Spleen (tissue), 11 donors: ENCODE measurements around the gene DIRAS2. TPM values are rescaled to one million over a fixed set of nuclear protein-coding genes. Genes with fewer than 3 reads are reported as not detected.

Experiments
- DNase-seq: peaks from one replicate; pipeline ENCODE4 v3.0.0-alpha.2; 2020
- H3K27ac ChIP-seq, 8 donors: fragments of 200-600 bp; sonication (generic) in 7 of 8; 1 replicate in 4 of 8; 2 replicates in 4 of 8; pipeline versions ENCODE4 v1.5.0 to v1.8.0; 2016 to 2021; ENCODE audit warnings: inconsistent platforms in 4 of 8, mild to moderate bottlenecking in 4 of 8, moderate library complexity in 1 of 8
- H3K27me3 ChIP-seq, 7 donors: fragments of 200-600 bp; sonication (generic) in 6 of 7; replicated peaks in 1 of 7; 1 replicate in 4 of 7; 2 replicates in 3 of 7; pipeline versions ENCODE4 v1.5.0 to v1.8.0; 2016 to 2021; ENCODE audit warnings: inconsistent platforms in 3 of 7, mild to moderate bottlenecking in 1 of 7
- H3K36me3 ChIP-seq, 6 donors: fragments of 200-600 bp; sonication (generic) in 5 of 6; 1 replicate in 4 of 6; 2 replicates in 2 of 6; pipeline versions ENCODE4 v1.5.0 to v1.8.0; 2016 to 2021; ENCODE audit warnings: inconsistent platforms in 2 of 6
- H3K4me1 ChIP-seq, 6 donors: fragments of 200-600 bp; sonication (generic) in 5 of 6; 1 replicate in 3 of 6; 2 replicates in 3 of 6; pipeline versions ENCODE4 v1.5.0 to v1.8.0; 2016 to 2021; ENCODE audit warnings: inconsistent platforms in 3 of 6
- H3K4me3 ChIP-seq, 8 donors: fragments of 200-600 bp; sonication (generic) in 7 of 8; 1 replicate in 4 of 8; 2 replicates in 4 of 8; pipeline versions ENCODE4 v1.5.0 to v1.8.0; 2016 to 2021; ENCODE audit warnings: inconsistent platforms in 4 of 8, mild to moderate bottlenecking in 4 of 8, moderate library complexity in 2 of 8
- H3K9me3 ChIP-seq, 8 donors: fragments of 200-600 bp; sonication (generic) in 7 of 8; 1 replicate in 4 of 8; 2 replicates in 4 of 8; pipeline versions ENCODE4 v1.5.0 to v1.8.0; 2016 to 2021; ENCODE audit warnings: inconsistent platforms in 4 of 8
- POLR2A ChIP-seq, 3 donors: fragments of 450-650 bp; IDR thresholded peaks; one replicate each; pipeline ENCODE4 v1.5.1; 2017; ENCODE audit warnings: antibody characterized with exemption in 3 of 3, mild to moderate bottlenecking in 1 of 3
- POLR2AphosphoS5 ChIP-seq, 3 donors: sonication (generic); formaldehyde crosslinking; IDR thresholded peaks; one replicate each; pipeline ENCODE4 v1.5.1; 2017; ENCODE audit warnings: antibody characterized with exemption in 3 of 3
- WGBS, 5 donors: extraction: QIAGEN DNeasy Blood & Tissue Kit in 3 of 5; methylation state at CpG; one replicate each; pipeline versions ENCODE4 v1.1.5 to v1.1.7; 2013 to 2018; 5-methylcytosine and 5-hydroxymethylcytosine counted together
- intact Hi-C: fragments of 100-400 bp; cut with DNase I; formaldehyde crosslinking; loops from one replicate; pipeline ENCODE4 v1.15.0; 2023; ENCODE audit warnings: low total_unique reads
- polyA plus RNA-seq, 3 donors: library from polyadenylated mRNA; stranded (reverse); fragments of 200-250 nt; gene quantifications; one replicate each; pipeline ENCODE4 v1.2.1, GENCODE V29; 2013
- total RNA-seq, 7 donors: library from RNA; depleted of rRNA in 3 of 7; stranded (reverse); fragments of >200 nt in 3 of 7; fragmentation: NEBNext Ultra II Directional in 4 of 7; extraction: Animal tissue kit (Norgen Biotek cat#: 25700) in 4 of 7; gene quantifications; one replicate each; pipeline versions ENCODE4 v1.1.0 to v1.2.1, GENCODE V29; 2016 to 2021
- TF ChIP-seq, protein P1 (sequence below), 11 experiments: fragments of 200-600 bp in 7 of 11; fragments of 450-650 bp in 4 of 11; sonication (generic) in 4 of 11; IDR thresholded peaks in 8 of 11; conservative IDR thresholded peaks in 3 of 11; 1 replicate in 7 of 11; 2 replicates in 4 of 11; pipeline versions ENCODE4 v1.4.0 to v1.8.0; 2016 to 2021; ENCODE audit warnings: antibody characterized with exemption in 11 of 11, inconsistent platforms in 4 of 11, mild to moderate bottlenecking in 1 of 11
- donor health status: healthy with polysubstance abuse.
- donor health status: DM: no; HTN: no; CAD: no; lungs with moderate emphysema.
- donor health status: DM: no; HTN: no; CAD: no.
- donor health status: Bipolar disorder and iron deficiency.
- donor health status: healthy.
- donor health status: DM: no; HTN: no; CAD: no.
- donor health status: DM: yes; HTN: yes; CAD: no.

Gene DIRAS2
- total and polyA plus RNA-seq, 10 donors, result 0.19 TPM; not detected in 9

DNA sequence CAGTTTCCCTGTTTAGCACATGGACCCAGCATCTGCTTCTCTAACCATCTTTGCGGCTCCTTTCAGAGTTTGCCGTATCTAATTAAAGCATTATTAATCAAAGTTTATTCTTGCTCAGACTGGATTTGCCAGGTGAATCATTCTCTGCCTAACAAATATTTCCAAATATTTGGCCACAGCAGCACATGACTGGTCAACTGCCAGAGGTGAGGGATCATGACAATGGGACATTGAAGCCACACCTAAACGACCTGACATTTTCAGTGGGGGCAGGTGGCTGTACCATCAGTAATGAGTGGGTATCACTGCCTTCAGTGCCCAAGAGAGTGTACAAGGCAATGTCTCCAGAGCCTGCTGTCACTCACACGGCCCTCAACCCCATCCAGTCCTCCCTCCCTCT is 80.4 kb downstream of the DIRAS2 start:
- 79 to 94% (median 85%) methylated on average over 4 of the region's 4 CpGs for WGBS, 5 donors
- no peaks in the 10 kb centered on the region for H3K9me3 ChIP-seq
- H3K4me1 ChIP-seq, result no peaks in the 10 kb centered on the region
- no peaks in the 10 kb centered on the region for H3K36me3 ChIP-seq
- no peaks in the 10 kb centered on the region for H3K27me3 ChIP-seq
- no peak for DNase-seq
- TF ChIP-seq POLR2A (IDR thresholded peaks at IDR 0.05), result no peak
- TF ChIP-seq, protein P1, sequence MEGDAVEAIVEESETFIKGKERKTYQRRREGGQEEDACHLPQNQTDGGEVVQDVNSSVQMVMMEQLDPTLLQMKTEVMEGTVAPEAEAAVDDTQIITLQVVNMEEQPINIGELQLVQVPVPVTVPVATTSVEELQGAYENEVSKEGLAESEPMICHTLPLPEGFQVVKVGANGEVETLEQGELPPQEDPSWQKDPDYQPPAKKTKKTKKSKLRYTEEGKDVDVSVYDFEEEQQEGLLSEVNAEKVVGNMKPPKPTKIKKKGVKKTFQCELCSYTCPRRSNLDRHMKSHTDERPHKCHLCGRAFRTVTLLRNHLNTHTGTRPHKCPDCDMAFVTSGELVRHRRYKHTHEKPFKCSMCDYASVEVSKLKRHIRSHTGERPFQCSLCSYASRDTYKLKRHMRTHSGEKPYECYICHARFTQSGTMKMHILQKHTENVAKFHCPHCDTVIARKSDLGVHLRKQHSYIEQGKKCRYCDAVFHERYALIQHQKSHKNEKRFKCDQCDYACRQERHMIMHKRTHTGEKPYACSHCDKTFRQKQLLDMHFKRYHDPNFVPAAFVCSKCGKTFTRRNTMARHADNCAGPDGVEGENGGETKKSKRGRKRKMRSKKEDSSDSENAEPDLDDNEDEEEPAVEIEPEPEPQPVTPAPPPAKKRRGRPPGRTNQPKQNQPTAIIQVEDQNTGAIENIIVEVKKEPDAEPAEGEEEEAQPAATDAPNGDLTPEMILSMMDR (IDR thresholded peaks at IDR 0.05 in 8 of 11, conservative IDR thresholded peaks at IDR 0.05 in 3 of 11), result no peak
- no peak for TF ChIP-seq POLR2AphosphoS5 (IDR thresholded peaks at IDR 0.05)
- intact Hi-C loops, result no loop called here
- H3K27ac ChIP-seq, result no peak overlapping the region
- no peak overlapping the region for H3K4me3 ChIP-seq

Other genes starting within 250 kb of the DIRAS2 start
- 100 to 1,000 TPM in 6 of 7 donors, 10 to 100 TPM in 1; 97.4 to 152 (median 119) TPM for gene SYK, start 159.0 kb upstream of the DIRAS2 start, total RNA-seq
- 10 to 100 TPM; 42.6 to 55.0 (median 48.0) TPM for gene SYK, start 159.0 kb upstream of the DIRAS2 start, polyA plus RNA-seq